Upper lobe of left lung (tissue), 4 donors: ENCODE data around the gene CXXC4.

Experiments used
- CTCF ChIP-seq, 6 experiments: fragments of 450-650 bp in 4 of 6; fragments of 200-600 bp in 2 of 6; sonication (generic) in 2 of 6; IDR thresholded peaks; one replicate each; pipeline ENCODE4 v1.5.1; 2016 to 2019; ENCODE audit warnings: antibody characterized with exemption in 6 of 6
- EP300 ChIP-seq, 4 donors: sonication (generic); formaldehyde crosslinking; IDR thresholded peaks; one replicate each; pipeline ENCODE4 v1.5.1; 2017; ENCODE audit warnings: antibody characterized with exemption in 4 of 4, control low read depth in 2 of 4
- POLR2A ChIP-seq, 4 donors: fragments of 450-650 bp; IDR thresholded peaks; one replicate each; pipeline ENCODE4 v1.5.1; 2016 to 2017; ENCODE audit warnings: antibody characterized with exemption in 4 of 4, mild to moderate bottlenecking in 2 of 4
- POLR2AphosphoS5 ChIP-seq, 2 donors: sonication (generic); formaldehyde crosslinking; IDR thresholded peaks; one replicate each; pipeline ENCODE4 v1.5.1; 2017; ENCODE audit warnings: antibody characterized with exemption in 2 of 2

GRCh38 chr4:104420766-104421165 lies 73.9 kb downstream of the CXXC4 start:
- no peak for TF ChIP-seq CTCF (IDR thresholded peaks at IDR 0.05)
- TF ChIP-seq POLR2A (IDR thresholded peaks at IDR 0.05): no peak
- TF ChIP-seq EP300 (IDR thresholded peaks at IDR 0.05): no peak
- TF ChIP-seq POLR2AphosphoS5 (IDR thresholded peaks at IDR 0.05): no peak
